Astrocyte of the cerebellum (primary cell): ENCODE measurements around the gene HCN2.
"Not testable (repeated sequence)": the region's sequence is repeated elsewhere in the genome, so short reads cannot be mapped to it uniquely, and the experiment has no call there.

Source experiments
- DNase-seq: peaks from one replicate; pipeline ENCODE4 v3.0.0-alpha.2; 2011; ENCODE audit warnings: low read depth
- H3K4me3 ChIP-seq: 2 replicates; pipeline ENCODE4 v1.5.1; 2011; ENCODE audit warnings: mild to moderate bottlenecking, low read depth, low read length, moderate library complexity
- CTCF ChIP-seq: IDR thresholded peaks from 2 replicates; pipeline ENCODE4 v1.5.1; 2012; ENCODE audit warnings: low read length, low read depth, moderate library complexity, mild to moderate bottlenecking; ENCODE audit errors: missing control alignments
- in situ Hi-C: cut with HindIII; loops from 2 replicates; pipeline ENCODE4 v1.10.0; 2017; ENCODE audit warnings: low sequenced_read_pairs

HCN2 gene

GRCh38 chr19:597406-598315 lies 8.0 kb downstream of the HCN2 start:
- H3K4me3 ChIP-seq: no peak overlapping the region
- in situ Hi-C loops: no loop called here
- DNase-seq: no peak
- no peak for TF ChIP-seq CTCF

DNA sequence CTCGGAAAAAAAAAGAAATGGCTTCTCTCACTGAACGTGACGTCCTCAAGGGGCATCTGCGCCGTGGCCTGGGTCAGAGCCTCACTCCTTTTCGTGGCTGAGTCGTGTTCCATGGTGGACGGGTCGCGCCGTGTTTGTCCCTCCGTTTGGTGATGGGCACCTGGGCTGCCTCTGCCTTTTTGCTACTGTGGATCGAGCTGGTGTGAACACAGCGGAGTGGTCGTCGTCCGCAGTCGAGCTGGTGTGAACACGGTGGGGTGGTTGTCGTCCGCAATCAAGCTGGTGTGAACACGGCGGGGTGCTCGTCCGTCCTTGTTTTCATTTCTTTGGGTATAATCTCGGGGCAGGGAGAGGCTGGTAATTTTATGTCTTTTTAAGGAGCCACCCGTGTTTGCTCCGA lies 11.6 kb downstream of the HCN2 start:
- in situ Hi-C loops: no loop called here
- H3K4me3 ChIP-seq: no peak overlapping the region
- no peak for DNase-seq
- no peak for TF ChIP-seq CTCF

DNA sequence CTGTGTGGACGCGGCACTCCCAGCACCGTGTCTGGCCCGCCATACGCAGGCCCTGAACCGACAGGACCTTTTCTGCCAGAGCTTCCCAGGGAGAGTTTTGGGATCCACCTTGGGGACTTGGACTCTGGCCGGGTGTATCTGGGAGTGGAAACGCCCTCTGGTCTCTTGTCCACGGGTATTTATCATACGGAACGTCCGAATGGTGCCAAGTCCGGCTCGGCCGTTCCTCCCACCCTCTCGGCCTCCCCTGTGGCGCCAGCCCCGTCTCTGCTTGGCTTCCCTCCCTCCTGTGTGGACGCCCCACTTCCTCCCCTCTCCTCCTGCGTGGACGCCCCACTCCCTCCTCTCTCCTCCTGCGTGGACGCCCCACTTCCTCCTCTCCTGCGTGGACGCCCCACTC lies 12.1 kb downstream of the HCN2 start:
- H3K4me3 ChIP-seq: no peak overlapping the region
- TF ChIP-seq CTCF: no peak
- in situ Hi-C loops: no loop called here
- no peak for DNase-seq

GRCh38 chr19:602391-603301 lies 13.0 kb downstream of the HCN2 start:
- DNase-seq: no peak
- H3K4me3 ChIP-seq: no peak overlapping the region
- no peak for TF ChIP-seq CTCF
- in situ Hi-C loops: no loop called here

- H3K4me3 ChIP-seq, in situ Hi-C loops, DNase-seq: not testable (repeated sequence)
These were observed 13.6 kb downstream of the HCN2 start for GRCh38 chr19:603302-603639.

- DNase-seq, H3K4me3 ChIP-seq, in situ Hi-C loops: not testable (repeated sequence)
These were observed 14.1 kb downstream of the HCN2 start for GRCh38 chr19:603779-604178.

GRCh38 chr19:604355-604754 lies 14.7 kb downstream of the HCN2 start:
- H3K4me3 ChIP-seq: no peak overlapping the region
- in situ Hi-C loops: no loop called here
- no peak for DNase-seq
- no peak for TF ChIP-seq CTCF

DNA sequence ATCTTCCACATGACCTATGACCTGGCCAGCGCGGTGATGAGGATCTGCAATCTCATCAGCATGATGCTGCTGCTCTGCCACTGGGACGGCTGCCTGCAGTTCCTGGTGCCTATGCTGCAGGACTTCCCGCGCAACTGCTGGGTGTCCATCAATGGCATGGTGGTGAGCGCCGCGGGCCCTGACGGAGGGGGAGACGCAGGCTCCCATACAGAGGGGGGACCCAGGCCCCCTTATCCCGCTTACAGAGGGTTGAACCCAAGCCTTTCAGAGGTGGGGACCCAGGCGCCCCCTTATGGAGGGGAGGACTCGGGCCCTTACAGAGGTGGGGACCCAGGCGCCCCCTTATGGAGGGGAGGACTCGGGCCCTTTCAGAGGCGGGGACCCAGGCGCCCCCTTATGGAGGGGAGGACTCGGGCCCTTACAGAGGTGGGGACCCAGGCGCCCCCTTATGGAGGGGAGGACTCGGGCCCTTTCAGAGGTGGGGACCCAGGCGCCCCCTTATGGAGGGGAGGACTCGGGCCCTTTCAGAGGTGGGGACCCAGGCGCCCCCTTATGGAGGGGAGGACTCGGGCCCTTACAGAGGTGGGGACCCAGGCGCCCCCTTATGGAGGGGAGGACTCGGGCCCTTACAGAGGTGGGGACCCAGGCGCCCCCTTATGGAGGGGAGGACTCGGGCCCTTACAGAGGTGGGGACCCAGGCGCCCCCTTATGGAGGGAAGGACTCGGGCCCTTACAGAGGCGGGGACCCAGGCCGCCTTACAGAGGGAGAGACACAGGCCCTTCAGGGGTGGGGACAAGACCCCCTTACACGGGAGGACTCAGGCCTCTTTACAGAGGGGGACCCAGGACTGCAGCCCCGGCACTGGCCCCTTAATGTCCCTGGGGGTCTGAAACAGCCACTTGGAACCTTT lies 15.6 kb downstream of the HCN2 start:
- in situ Hi-C loops, H3K4me3 ChIP-seq, DNase-seq: not testable (repeated sequence)
